ENCODE data around the gene CENPA. TPM values are rescaled to one million over a fixed set of nuclear protein-coding genes. Genes with fewer than 3 reads are reported as not detected.
A peak's percentile ranks its signal among the peaks of the same experiment; 100 is the strongest.

CENPA gene
- total and polyA plus RNA-seq, 2 of the 13 experiments (the other 11 are each of a cell fraction or from before 2014, with no cell fraction given), result 28.5 to 38.5 TPM

GRCh38 chr2:26778507-26778906 is 7.3 kb upstream of the CENPA start:
- POLR2A ChIA-PET, result no interaction called here
- WGBS (ENCODE audit: low lambda C conversion rate), result 94% methylated on average over 3 of the region's 3 CpGs
- peaks cover 21 to 53% of the 10 kb centered on the region in 2 experiments for H3K36me3 ChIP-seq (replicated peaks in 1 of 2; ENCODE audit: control insufficient read depth in 1 of 2, insufficient read depth in 2 of 2, low read length in 2 of 2)

More at GRCh38 chr2:26778507-26778906, 7.3 kb upstream of the CENPA start:
- Histone ChIP-seq H3K4me2 (ENCODE audit: low read depth, low read length) (no peak overlapping the region), H3K9me3 (ENCODE audit: low read length) (no peaks in the 10 kb centered on the region), H3K79me2 (ENCODE audit: insufficient read depth, low read length) (no peaks in the 10 kb centered on the region), H4K20me1 (ENCODE audit: insufficient read depth, low read length) (no peaks in the 10 kb centered on the region), H3K9ac (ENCODE audit: insufficient read depth, low read depth, low read length) (no peak overlapping the region), H3K4me1 (ENCODE audit: insufficient read depth, low read length) (peaks cover 6% of the 10 kb centered on the region), H3K4me3 (replicated peaks in 1 of 3; ENCODE audit: insufficient read depth in 1 of 3, low read depth in 2 of 3, low read length in 3 of 3) (no peak overlapping the region), H3K27me3 (ENCODE audit: control insufficient read depth in 1 of 2, insufficient read depth in 2 of 2, low read length in 2 of 2) (no peaks in the 10 kb centered on the region), H3K27ac (ENCODE audit: extremely low read length, insufficient read depth, low read length) (no peak overlapping the region), H2AFZ (ENCODE audit: low read length) (no peak overlapping the region)
- intact Hi-C loops (cut with micrococcal nuclease; ENCODE audit: unreplicated experiment), result no loop called here
- in situ Hi-C loops (cut with HindIII; ENCODE audit: extremely low pct_ligation_motif_present, low pct_unique_long_range_greater_than_20kb), result no loop called here
- no peak for DNase-seq (ENCODE audit: low spot score)
- no peak for ATAC-seq
- peak; percentile 11 for TF ChIP-seq AGO2 (optimal IDR thresholded peaks at IDR 0.05; ENCODE audit: low read depth, low read length)
- TF ChIP-seq TBP (CRISPR knock-in tag; IDR thresholded peaks at IDR 0.05), result no peak
- TF ChIP-seq, protein P1, sequence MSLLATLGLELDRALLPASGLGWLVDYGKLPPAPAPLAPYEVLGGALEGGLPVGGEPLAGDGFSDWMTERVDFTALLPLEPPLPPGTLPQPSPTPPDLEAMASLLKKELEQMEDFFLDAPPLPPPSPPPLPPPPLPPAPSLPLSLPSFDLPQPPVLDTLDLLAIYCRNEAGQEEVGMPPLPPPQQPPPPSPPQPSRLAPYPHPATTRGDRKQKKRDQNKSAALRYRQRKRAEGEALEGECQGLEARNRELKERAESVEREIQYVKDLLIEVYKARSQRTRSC (CRISPR knock-in tag; IDR thresholded peaks at IDR 0.05; ENCODE audit: low read depth), result no peak
- TF ChIP-seq MLXIP (CRISPR knock-in tag; IDR thresholded peaks at IDR 0.05; ENCODE audit: borderline replicate concordance), result no peak
- TF ChIP-seq ZNF274 (CRISPR knock-in tag; IDR thresholded peaks at IDR 0.05), result no peak
- no peak for TF ChIP-seq PCBP1 (IDR thresholded peaks at IDR 0.05; ENCODE audit: borderline replicate concordance, low read depth, low read length)
- no peak for TF ChIP-seq MTA3 (CRISPR knock-in tag; IDR thresholded peaks at IDR 0.05)
- TF ChIP-seq, protein P2, sequence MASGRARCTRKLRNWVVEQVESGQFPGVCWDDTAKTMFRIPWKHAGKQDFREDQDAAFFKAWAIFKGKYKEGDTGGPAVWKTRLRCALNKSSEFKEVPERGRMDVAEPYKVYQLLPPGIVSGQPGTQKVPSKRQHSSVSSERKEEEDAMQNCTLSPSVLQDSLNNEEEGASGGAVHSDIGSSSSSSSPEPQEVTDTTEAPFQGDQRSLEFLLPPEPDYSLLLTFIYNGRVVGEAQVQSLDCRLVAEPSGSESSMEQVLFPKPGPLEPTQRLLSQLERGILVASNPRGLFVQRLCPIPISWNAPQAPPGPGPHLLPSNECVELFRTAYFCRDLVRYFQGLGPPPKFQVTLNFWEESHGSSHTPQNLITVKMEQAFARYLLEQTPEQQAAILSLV (CRISPR knock-in tag; IDR thresholded peaks at IDR 0.05; ENCODE audit: borderline replicate concordance), result no peak
- CTCF ChIA-PET (ENCODE audit: low intra/inter-chr PET ratio, low total read pairs), result no interaction called here
- FAIRE-seq, result no peak
- BruUV-seq (replicated peaks), result no TSS peak

Data from HepG2 (cell line).